SK-N-SH (cell line): ENCODE measurements around the gene ACACB.

Experiments used
- CHD2 ChIP-seq: fragments of 150-350 bp; IDR thresholded peaks from 2 replicates; pipeline ENCODE4 v1.6.1; 2018; ENCODE audit warnings: low read length; ENCODE audit not compliant: partially characterized antibody
- CTCF ChIP-seq: fragments of 200-600 bp; sonication (generic); IDR thresholded peaks from 2 replicates; pipeline ENCODE4 v1.6.1; 2017; ENCODE audit warnings: antibody characterized with exemption, mild to moderate bottlenecking, moderate library complexity
- EP300 ChIP-seq, 2 experiments: IDR thresholded peaks; 2 replicates each; pipeline versions ENCODE4 v1.4.0 to v1.6.1; 2012; ENCODE audit warnings: borderline replicate concordance in 1 of 2, low read depth in 1 of 2, low read length in 1 of 2
- EZH2phosphoT487 ChIP-seq: fragments of 200-600 bp; sonication (generic); IDR thresholded peaks from 2 replicates; pipeline ENCODE4 v1.6.1; 2017; ENCODE audit warnings: low read depth, mixed run types, mild to moderate bottlenecking, antibody characterized with exemption, moderate library complexity, borderline replicate concordance
- POLR2AphosphoS5 ChIP-seq: IDR thresholded peaks from 2 replicates; pipeline ENCODE4 v1.6.1; 2012; ENCODE audit warnings: low read depth, low read length
- RAD21 ChIP-seq: IDR thresholded peaks from 2 replicates; pipeline ENCODE4 v1.6.1; 2012; ENCODE audit warnings: mild to moderate bottlenecking, low read length
- REST ChIP-seq: IDR thresholded peaks from 2 replicates; pipeline ENCODE4 v1.6.1; 2012; ENCODE audit warnings: mild to moderate bottlenecking, low read depth, low read length, moderate library complexity
- RXRA ChIP-seq: IDR thresholded peaks from 2 replicates; pipeline ENCODE4 v1.4.0; 2012; ENCODE audit warnings: low read depth, mild to moderate bottlenecking, borderline replicate concordance
- TF ChIP-seq, protein P1 (sequence below): fragments of 150-350 bp; IDR thresholded peaks from 2 replicates; pipeline ENCODE4 v1.6.1; 2017; ENCODE audit warnings: antibody characterized with exemption, low read length, low read depth, borderline replicate concordance

DNA sequence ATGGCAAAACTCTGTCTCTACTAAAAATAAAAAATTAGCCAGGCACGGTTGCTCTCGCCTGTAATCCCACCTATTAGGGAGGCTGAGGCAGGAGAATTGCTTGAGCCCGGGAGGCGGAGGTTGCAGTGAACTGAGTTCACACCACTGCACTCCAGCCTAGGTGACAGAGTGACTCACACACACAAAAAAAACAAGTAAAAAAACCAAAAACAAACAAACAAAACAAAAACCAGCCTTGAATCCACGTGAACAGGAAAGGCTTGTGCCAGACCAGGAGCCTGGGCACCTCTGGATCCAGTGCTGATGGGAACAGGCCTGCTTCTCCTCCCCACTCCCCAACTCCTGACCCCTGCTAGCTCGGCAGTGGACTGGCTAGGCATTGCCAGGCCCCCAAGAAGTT, 189.2 kb downstream of the ACACB start:
- TF ChIP-seq CTCF, result no peak
- TF ChIP-seq CHD2, result no peak
- TF ChIP-seq EZH2phosphoT487, result no peak
- no peak for TF ChIP-seq RXRA
- no peak for TF ChIP-seq REST
- TF ChIP-seq EP300 (IDR thresholded peaks at IDR 0.05; ENCODE audit: borderline replicate concordance in 1 of 2, low read depth in 1 of 2, low read length in 1 of 2), result no peak
- TF ChIP-seq POLR2AphosphoS5, result no peak
- TF ChIP-seq, protein P1, sequence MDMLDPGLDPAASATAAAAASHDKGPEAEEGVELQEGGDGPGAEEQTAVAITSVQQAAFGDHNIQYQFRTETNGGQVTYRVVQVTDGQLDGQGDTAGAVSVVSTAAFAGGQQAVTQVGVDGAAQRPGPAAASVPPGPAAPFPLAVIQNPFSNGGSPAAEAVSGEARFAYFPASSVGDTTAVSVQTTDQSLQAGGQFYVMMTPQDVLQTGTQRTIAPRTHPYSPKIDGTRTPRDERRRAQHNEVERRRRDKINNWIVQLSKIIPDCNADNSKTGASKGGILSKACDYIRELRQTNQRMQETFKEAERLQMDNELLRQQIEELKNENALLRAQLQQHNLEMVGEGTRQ, result no peak
- no peak for TF ChIP-seq RAD21
